Esophagus muscularis mucosa (tissue), 4 donors: ENCODE data around the gene ARID1B. TPM values are rescaled to one million over a fixed set of nuclear protein-coding genes. Genes with fewer than 3 reads are reported as not detected.

Experiments used
- DNase-seq: peaks from one replicate; pipeline ENCODE4 v3.0.0-alpha.2; 2017; ENCODE audit errors: extremely low spot score
- H3K27ac ChIP-seq, 4 donors: fragments of 200-600 bp; sonication (generic); replicated peaks in 1 of 4; 1 replicate in 3 of 4; 2 replicates in 1 of 4; pipeline ENCODE4 v1.5.1; 2016 to 2019; ENCODE audit warnings: mild to moderate bottlenecking in 1 of 4
- H3K27me3 ChIP-seq, 4 donors: fragments of 200-600 bp; sonication (generic); one replicate each; pipeline versions ENCODE4 v1.5.1 to v1.6.0; 2016 to 2019
- H3K36me3 ChIP-seq, 4 donors: fragments of 200-600 bp; sonication (generic); one replicate each; pipeline ENCODE4 v1.5.1; 2016 to 2019
- H3K4me1 ChIP-seq, 4 donors: fragments of 200-600 bp; sonication (generic); one replicate each; pipeline ENCODE4 v1.5.1; 2016 to 2019
- H3K4me3 ChIP-seq, 4 donors: fragments of 200-600 bp; sonication (generic); 1 replicate in 2 of 4; 2 replicates in 2 of 4; pipeline ENCODE4 v1.5.1; 2016 to 2019; ENCODE audit warnings: mild to moderate bottlenecking in 4 of 4, moderate library complexity in 1 of 4
- H3K9me3 ChIP-seq, 4 donors: fragments of 200-600 bp; sonication (generic); 1 replicate in 3 of 4; 2 replicates in 1 of 4; pipeline ENCODE4 v1.5.1; 2016 to 2019
- CTCF ChIP-seq, 3 experiments: fragments of 200-600 bp in 2 of 3; fragments of 450-650 bp in 1 of 3; sonication (generic) in 2 of 3; IDR thresholded peaks; one replicate each; pipeline ENCODE4 v1.5.1; 2017 to 2019; ENCODE audit warnings: antibody characterized with exemption in 3 of 3, mild to moderate bottlenecking in 2 of 3, moderate library complexity in 1 of 3
- EP300 ChIP-seq: sonication (generic); formaldehyde crosslinking; IDR thresholded peaks from one replicate; pipeline ENCODE4 v1.6.1; 2017; ENCODE audit warnings: antibody characterized with exemption
- POLR2A ChIP-seq: fragments of 450-650 bp; IDR thresholded peaks from one replicate; pipeline ENCODE4 v1.6.1; 2017; ENCODE audit warnings: antibody characterized with exemption, moderate library complexity, mild to moderate bottlenecking, low read depth
- POLR2AphosphoS5 ChIP-seq, 2 donors: sonication (generic); formaldehyde crosslinking; IDR thresholded peaks; one replicate each; pipeline ENCODE4 v1.6.1; 2017; ENCODE audit warnings: antibody characterized with exemption in 2 of 2
- WGBS: methylation state at CpG from one replicate; pipeline ENCODE4 v1.1.5; 2018; 5-methylcytosine and 5-hydroxymethylcytosine counted together
- intact Hi-C: fragments of 100-400 bp; cut with DNase I; formaldehyde crosslinking; loops from one replicate; pipeline ENCODE4 v1.15.1; 2023
- total RNA-seq, 4 donors: library from RNA; depleted of rRNA; stranded (reverse); fragments of >200 nt; gene quantifications; one replicate each; pipeline versions ENCODE4 v1.1.0 to v1.2.1, GENCODE V29; 2016

Gene ARID1B
- total RNA-seq, 4 donors from 2014 or later: 55.0 to 87.2 (median 72.7) TPM

GRCh38 chr6:156879186-156879585 lies 102.0 kb downstream of the ARID1B start:
- Histone ChIP-seq H3K27me3 (no peaks in the 10 kb centered on the region), H3K36me3 (peaks cover 0 to 3% (median 0%) of the 10 kb centered on the region in 4 donors), H3K27ac (no peak overlapping the region), H3K4me1 (peaks cover 59 to 82% (median 68%) of the 10 kb centered on the region in 4 donors), H3K9me3 (no peaks in the 10 kb centered on the region), H3K4me3 (no peak overlapping the region)
- no peak for DNase-seq
- TF ChIP-seq POLR2A (no peak), CTCF (IDR thresholded peaks at IDR 0.05) (no peak), EP300 (no peak), POLR2AphosphoS5 (IDR thresholded peaks at IDR 0.05) (no peak)
- intact Hi-C loops: no loop called here
- WGBS: 91% methylated on average over 4 of the region's 4 CpGs

- TF ChIP-seq EP300: no peak
- DNase-seq: no peak
- no peaks in the 10 kb centered on the region for H3K27me3 ChIP-seq
- no peaks in the 10 kb centered on the region for H3K36me3 ChIP-seq
- H3K27ac ChIP-seq: no peak overlapping the region
- H3K4me1 ChIP-seq: peaks cover 59 to 86% (median 71%) of the 10 kb centered on the region in 4 donors
- WGBS: 65% methylated on average over 3 of the region's 3 CpGs
- intact Hi-C loops: no loop called here
- H3K4me3 ChIP-seq: no peak overlapping the region
- no peaks in the 10 kb centered on the region for H3K9me3 ChIP-seq
Measured at GRCh38 chr6:156879591-156879990, 102.4 kb downstream of the ARID1B start.

- 83% methylated on average over 3 of the region's 3 CpGs for WGBS
- intact Hi-C loops: no loop called here
- no peaks in the 10 kb centered on the region for H3K9me3 ChIP-seq
- DNase-seq: no peak
- H3K27me3 ChIP-seq: no peaks in the 10 kb centered on the region
- no peaks in the 10 kb centered on the region for H3K36me3 ChIP-seq
- H3K27ac ChIP-seq: no peak overlapping the region
- H3K4me3 ChIP-seq: no peak overlapping the region
- H3K4me1 ChIP-seq: peaks cover 56 to 80% (median 72%) of the 10 kb centered on the region in 4 donors
- TF ChIP-seq POLR2A: no peak
- TF ChIP-seq EP300: no peak
- TF ChIP-seq POLR2AphosphoS5 (IDR thresholded peaks at IDR 0.05): no peak
Measured at GRCh38 chr6:156880913-156881312, 103.7 kb downstream of the ARID1B start.

GRCh38 chr6:156881687-156882629 lies 104.8 kb downstream of the ARID1B start:
- Histone ChIP-seq H3K27ac (no peak overlapping the region), H3K4me3 (no peak overlapping the region)
- WGBS: 77% methylated on average over 10 of the region's 10 CpGs

GRCh38 chr6:156883497-156884252 lies 106.5 kb downstream of the ARID1B start:
- no peaks in the 10 kb centered on the region for H3K27me3 ChIP-seq
- no peaks in the 10 kb centered on the region for H3K36me3 ChIP-seq
- no peak for TF ChIP-seq POLR2A
- no peak for TF ChIP-seq POLR2AphosphoS5 (IDR thresholded peaks at IDR 0.05)
- no peak for TF ChIP-seq EP300
- no peak for TF ChIP-seq CTCF (IDR thresholded peaks at IDR 0.05)
- peaks cover 59 to 81% (median 73%) of the 10 kb centered on the region in 4 donors for H3K4me1 ChIP-seq
- intact Hi-C loops: no loop called here
- no peak overlapping the region for H3K27ac ChIP-seq
- DNase-seq: no peak
- WGBS: 66% methylated on average over 14 of the region's 14 CpGs
- no peak overlapping the region for H3K4me3 ChIP-seq
- no peaks in the 10 kb centered on the region for H3K9me3 ChIP-seq

More at GRCh38 chr6:156881687-156882629, 104.8 kb downstream of the ARID1B start:
- H3K4me1 ChIP-seq: peaks cover 57 to 81% (median 72%) of the 10 kb centered on the region in 4 donors
- TF ChIP-seq EP300 (no peak), POLR2A (no peak), CTCF (IDR thresholded peaks at IDR 0.05) (no peak), POLR2AphosphoS5 (IDR thresholded peaks at IDR 0.05) (no peak)
- intact Hi-C loops: no loop called here
- no peak for DNase-seq
- H3K9me3 ChIP-seq: no peaks in the 10 kb centered on the region
- no peaks in the 10 kb centered on the region for H3K36me3 ChIP-seq
- H3K27me3 ChIP-seq: no peaks in the 10 kb centered on the region
